Suppressor macrophage (primary cell): ENCODE results near the gene POLA1.

ENCODE experiments used
- DNase-seq, 4 experiments: peaks; one replicate each; pipeline ENCODE4 v3.0.0-alpha.2; 2020 to 2022

Gene POLA1

GRCh38 chrX:24886916-24887315, 193.2 kb downstream of the POLA1 start:
- DNase-seq: no peak

DNA sequence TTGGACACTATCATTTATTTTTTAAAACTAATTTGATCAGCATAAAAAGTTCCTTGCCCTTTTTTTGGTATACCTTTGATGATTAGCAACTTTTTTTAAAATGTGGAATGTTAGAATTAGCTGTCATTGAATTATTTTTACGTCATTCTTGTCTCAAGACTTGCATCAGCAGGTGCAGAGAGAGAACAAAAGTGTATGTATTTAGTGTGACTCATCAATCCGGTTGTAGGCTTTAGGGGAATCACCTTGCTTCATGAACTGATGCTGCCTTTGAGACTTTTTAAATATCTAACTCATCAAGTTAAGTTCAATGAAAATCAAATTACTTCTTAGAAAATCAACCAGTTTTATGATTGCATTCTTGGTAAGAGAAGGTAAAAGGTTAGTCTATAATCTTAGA, 197.0 kb downstream of the POLA1 start:
- no peak for DNase-seq

DNA sequence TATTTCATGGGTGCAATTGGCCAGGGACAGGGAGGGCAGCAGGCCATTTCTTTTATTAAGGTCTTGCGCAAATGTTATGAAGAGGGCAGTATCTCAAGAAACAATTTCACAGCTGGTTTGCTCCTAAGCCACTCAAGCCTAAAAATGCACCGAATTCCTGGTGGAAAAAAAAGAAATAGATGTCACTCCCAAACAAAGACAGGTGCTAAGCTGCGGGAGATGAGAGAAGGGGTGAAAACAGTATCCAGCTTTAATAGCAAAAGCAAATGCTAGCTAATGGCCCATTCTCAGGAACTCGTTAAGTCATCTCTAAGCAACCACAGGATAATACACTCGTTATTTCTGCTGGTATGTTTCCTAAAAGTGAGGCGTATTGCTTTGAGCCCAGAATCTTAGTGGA, 205.7 kb downstream of the POLA1 start:
- no peak for DNase-seq

DNA sequence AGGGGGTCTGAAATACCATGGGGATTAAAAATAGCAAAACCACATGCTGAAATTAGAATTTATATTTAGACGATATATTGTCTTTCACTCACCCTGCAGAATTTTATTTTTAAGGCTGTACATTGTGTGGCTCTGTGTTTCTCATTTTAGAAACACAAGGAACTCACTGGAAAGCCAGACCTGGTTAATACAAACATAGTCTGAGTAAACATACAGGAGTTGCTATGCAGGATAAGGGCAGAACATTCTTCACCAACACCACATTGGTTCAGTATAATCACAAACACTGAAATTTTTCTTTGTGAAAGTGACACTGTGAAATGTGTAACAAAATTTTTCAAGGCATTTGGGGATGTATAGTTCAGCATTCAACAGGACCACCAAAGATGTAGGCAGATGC, 206.5 kb downstream of the POLA1 start:
- no peak for DNase-seq

DNA sequence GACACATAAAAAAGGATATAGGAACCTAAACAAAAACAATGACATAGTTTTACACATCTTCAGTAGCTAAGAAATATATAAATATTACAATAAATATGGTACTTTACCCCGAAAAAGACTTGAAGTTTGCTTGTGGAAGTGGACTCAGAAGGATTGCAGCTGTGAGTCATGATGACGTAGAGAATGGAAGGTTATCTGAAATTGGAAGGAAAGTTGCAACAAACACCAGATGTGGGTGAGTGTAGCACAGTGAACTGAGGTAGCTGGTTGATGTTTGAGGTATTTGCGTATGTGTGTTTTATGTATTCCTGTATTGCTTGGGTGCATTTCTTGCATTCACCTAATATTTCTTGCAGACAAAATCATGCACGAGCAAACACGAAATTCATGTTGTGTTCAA, 209.1 kb downstream of the POLA1 start:
- DNase-seq: no peak

GRCh38 chrX:24918715-24919114, 225.0 kb downstream of the POLA1 start:
- DNase-seq: no peak

GRCh38 chrX:24920769-24921168, 227.1 kb downstream of the POLA1 start:
- DNase-seq: no peak

DNA sequence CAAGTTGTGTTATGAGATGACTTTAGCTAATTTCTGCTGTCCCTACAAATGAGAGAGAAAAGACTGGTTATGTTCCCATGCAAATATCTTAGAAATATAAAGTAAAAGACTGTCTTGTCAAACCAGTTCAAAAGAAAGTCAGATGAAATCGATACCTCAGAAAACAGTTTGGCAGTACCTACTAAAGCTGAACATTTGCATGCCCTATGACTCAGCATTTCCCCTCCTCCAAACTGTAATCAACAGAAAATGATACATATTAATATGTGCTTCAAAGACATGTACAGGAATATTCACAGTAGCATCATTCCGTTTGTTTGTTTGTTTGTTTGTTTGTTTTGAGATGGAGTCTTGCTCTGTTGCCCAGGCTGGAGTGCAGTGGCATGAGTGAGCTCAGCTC, 231.7 kb downstream of the POLA1 start:
- no peak for DNase-seq

DNA sequence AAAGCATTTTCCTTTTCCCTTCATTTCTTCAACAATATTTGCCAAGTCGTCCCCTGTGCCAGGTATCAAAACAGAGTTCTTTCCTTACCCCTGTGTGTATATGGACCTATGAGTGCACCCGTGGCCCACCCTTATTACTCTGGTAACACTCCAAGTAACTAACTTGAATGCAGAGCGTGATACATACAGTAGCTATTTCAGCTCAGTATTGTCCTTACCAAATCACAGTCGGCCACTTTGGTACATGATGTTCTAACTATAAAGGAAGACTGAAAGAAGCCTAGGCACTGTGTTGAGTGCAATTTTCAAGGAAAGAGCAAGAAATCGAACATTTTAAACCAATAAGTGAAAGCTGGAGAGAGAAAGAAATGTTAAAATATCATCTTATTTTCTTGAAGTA, 233.7 kb downstream of the POLA1 start:
- DNase-seq: no peak

DNA sequence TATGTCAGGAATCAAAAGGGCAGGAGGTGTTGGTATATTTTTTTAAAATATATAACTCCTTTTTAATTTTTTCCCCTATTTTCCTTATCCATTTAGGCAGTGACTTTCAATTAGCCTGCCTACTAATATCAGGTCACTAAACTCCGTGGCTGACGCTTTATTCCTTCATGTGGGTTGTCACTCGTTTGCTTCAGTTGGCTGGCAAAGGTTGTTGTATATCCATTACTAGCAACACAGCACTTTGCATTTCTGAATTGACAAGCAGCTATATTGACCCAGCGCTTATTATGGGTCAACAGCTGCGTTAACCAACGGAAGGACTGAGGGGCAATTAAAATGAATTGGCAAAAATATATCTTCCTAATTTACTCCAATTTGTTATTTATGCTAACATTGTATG, 234.4 kb downstream of the POLA1 start:
- no peak for DNase-seq

DNA sequence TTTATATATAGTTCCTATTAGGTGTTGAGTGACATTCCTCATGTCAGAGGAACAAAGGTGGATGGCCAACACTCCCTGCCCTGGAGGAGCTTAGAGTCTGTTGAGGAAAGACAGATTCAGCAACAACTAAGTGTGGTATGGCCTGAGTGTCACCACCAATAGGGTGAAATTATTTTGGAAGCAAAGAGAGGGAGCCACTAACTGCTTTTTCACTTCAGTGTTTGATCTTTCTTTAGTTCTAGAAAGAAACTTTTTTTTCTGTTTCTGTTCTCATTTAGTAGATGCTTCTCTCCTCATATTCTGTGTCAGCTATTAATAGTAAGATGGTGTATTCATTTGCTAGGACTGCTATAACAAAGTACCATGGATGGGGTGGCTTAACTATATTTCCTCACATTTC, 240.6 kb downstream of the POLA1 start:
- DNase-seq: no peak

DNA sequence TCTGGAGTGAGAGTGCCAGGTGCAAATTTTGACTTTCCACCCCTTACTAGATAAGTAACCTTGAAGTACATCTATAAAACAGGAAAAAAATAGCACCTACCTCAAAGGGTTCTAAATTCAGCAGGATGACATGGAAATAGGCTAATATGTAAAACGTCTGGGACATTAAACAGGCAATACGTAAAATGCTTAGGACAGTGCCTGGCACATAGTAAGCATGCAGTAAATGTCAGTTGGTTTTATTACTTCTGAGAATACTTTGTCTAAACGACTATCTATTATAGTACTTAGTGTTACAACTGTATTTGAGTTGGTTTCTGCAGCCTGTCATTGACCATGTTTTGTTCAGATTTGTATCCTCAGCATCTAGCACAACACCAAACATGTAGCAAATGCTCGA, 251.3 kb downstream of the POLA1 start:
- no peak for DNase-seq

GRCh38 chrX:24946369-24946768, 252.7 kb downstream of the POLA1 start:
- DNase-seq: no peak

DNA sequence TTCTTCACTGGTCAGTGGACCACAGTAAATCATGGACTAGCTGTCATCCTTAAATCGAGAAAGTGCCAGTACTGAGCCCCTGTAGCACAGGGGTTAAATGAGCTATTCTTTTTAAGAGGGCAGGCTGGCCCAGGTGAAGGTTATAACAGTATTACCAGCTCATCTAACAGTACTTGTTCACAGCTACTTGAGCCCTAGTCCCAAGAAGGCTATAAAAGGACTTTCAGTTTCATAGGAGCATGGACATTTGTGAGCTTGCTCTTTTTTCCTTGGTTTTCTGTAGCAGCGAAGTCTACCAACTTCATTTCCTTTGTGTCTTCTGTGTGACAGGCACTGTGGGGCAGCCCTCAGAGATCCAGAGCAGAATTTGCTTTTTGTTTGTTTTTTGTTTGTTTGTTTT, 261.0 kb downstream of the POLA1 start:
- DNase-seq: no peak

GRCh38 chrX:24955372-24955930, 261.7 kb downstream of the POLA1 start:
- DNase-seq: no peak

GRCh38 chrX:24956828-24957227, 263.1 kb downstream of the POLA1 start:
- no peak for DNase-seq

GRCh38 chrX:24961809-24962208, 268.1 kb downstream of the POLA1 start:
- no peak for DNase-seq

DNA sequence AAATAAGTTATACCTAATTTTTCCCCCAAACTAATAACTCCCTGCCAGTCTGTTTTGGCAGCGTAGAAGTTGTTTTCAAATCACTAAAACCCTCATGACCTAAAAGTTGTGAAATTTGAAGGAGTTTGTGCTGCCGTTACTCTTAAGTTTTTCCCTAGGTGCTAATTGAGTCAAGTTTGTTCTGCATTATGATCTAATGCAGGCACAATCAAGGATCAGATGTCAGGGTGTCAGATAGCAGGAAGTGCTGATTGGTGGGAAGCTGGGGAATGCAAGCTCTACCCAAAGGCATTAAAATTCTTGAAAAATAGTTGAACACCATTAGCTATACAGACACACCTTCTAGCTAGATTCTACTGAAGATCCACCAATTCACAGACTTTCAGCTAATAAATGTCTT, 270.1 kb downstream of the POLA1 start:
- DNase-seq: no peak

DNA sequence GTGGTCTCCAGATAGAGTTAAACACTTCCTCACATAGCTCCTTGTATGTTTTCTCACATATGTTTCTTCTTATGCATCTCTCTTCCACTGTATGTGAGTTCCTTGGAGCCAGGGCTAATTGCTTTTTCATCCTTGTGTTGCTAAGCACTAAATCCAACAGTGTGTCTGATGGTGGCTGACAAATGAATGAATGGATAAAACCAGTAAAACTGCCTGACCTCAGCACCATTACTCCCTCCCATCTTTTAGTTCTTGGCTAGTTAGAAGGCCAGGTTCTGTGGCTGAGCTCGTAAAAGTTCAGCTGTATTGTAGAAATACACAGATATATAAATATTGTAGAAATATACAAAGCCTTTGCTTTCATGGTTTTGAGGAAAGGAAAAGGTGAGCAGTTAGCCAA, 271.7 kb downstream of the POLA1 start:
- DNase-seq: no peak

- DNase-seq: no peak
These were observed 276.1 kb downstream of the POLA1 start for GRCh38 chrX:24969812-24970211.

- no peak for DNase-seq
These were observed 285.4 kb downstream of the POLA1 start for GRCh38 chrX:24979081-24979480.

- DNase-seq: no peak
These were observed 287.3 kb downstream of the POLA1 start for GRCh38 chrX:24981030-24981429.

DNA sequence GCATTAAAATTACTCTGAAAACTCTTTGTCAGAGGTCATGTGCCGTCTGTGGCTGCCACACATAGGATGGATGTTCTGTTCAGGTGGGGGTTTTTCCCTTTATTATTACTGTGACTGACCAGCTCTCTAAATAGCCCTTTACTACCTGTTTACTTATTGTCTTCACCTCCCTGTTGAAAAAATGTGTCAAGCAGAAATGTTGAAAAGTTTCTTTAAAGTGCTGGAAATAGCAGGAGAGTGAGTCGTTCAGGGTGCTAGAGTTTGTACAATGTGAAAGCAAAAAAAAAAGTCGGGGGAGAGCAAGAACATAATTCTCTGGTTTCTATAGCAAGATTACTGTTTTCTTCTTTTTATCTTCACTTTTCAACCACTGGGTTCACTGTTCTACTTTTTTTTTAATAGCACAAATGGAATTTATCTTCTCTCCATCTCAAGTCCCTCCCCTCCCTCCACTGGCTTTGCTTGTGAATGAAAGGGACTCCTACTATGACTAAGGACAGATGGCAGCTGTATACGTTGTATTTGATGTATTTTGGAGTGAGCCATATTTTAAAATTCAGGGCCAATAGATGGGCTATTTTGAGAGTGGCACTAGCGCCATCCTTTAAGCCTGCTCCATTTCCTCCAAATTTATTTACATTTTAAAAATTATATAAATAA, 288.7 kb downstream of the POLA1 start:
- no peak for DNase-seq

GRCh38 chrX:24983931-24984330, 290.2 kb downstream of the POLA1 start:
- no peak for DNase-seq

GRCh38 chrX:24985120-24985519, 291.4 kb downstream of the POLA1 start:
- no peak for DNase-seq
